HG02981 (cell line): ENCODE results near the gene CRTC1.
A peak's percentile ranks its signal among the peaks of the same experiment; 100 is the strongest.
"Not testable (repeated sequence)": the region's sequence is repeated elsewhere in the genome, so short reads cannot be mapped to it uniquely, and the experiment has no call there.

Experiments used
- ATAC-seq: cut with Tn5 transposase; IDR thresholded peaks from one replicate; pipeline ENCODE4 v1.9.1; 2021; ENCODE audit warnings: mild to moderate bottlenecking, moderate library complexity; ENCODE audit not compliant: unreplicated experiment

The CRTC1 gene

GRCh38 chr19:18798384-18799352 is 115.2 kb downstream of the CRTC1 start:
- no peak for ATAC-seq

GRCh38 chr19:18799389-18799970 is 116.0 kb downstream of the CRTC1 start:
- no peak for ATAC-seq

GRCh38 chr19:18800079-18800478 is 116.6 kb downstream of the CRTC1 start:
- ATAC-seq = no peak

- no peak for ATAC-seq
These were observed 117.2 kb downstream of the CRTC1 start for GRCh38 chr19:18800636-18801035.

GRCh38 chr19:18802354-18802753 is 118.9 kb downstream of the CRTC1 start:
- no peak for ATAC-seq

- no peak for ATAC-seq
These were observed 120.2 kb downstream of the CRTC1 start for GRCh38 chr19:18803550-18804138.

GRCh38 chr19:18804139-18804601 is 120.7 kb downstream of the CRTC1 start:
- no peak for ATAC-seq

- no peak for ATAC-seq
These were observed 121.2 kb downstream of the CRTC1 start for GRCh38 chr19:18804643-18805042.

GRCh38 chr19:18807861-18808331 is 124.4 kb downstream of the CRTC1 start:
- ATAC-seq = no peak

GRCh38 chr19:18809149-18809868 is 125.8 kb downstream of the CRTC1 start:
- no peak for ATAC-seq

GRCh38 chr19:18811638-18812037 is 128.2 kb downstream of the CRTC1 start:
- ATAC-seq = not testable (repeated sequence)

- ATAC-seq = no peak
These were observed 130.6 kb downstream of the CRTC1 start for GRCh38 chr19:18814063-18814462.

GRCh38 chr19:18815673-18816072 is 132.2 kb downstream of the CRTC1 start:
- no peak for ATAC-seq

GRCh38 chr19:18816645-18817044 is 133.2 kb downstream of the CRTC1 start:
- ATAC-seq = not testable (repeated sequence)

- ATAC-seq = no peak
These were observed 134.1 kb downstream of the CRTC1 start for GRCh38 chr19:18817574-18817973.

GRCh38 chr19:18828786-18829185 is 145.3 kb downstream of the CRTC1 start:
- no peak for ATAC-seq

- no peak for ATAC-seq
These were observed 147.0 kb downstream of the CRTC1 start for GRCh38 chr19:18830488-18830887.

- ATAC-seq = peak; percentile 59
These were observed 148.2 kb downstream of the CRTC1 start, which contains the start of gene UPF1 for GRCh38 chr19:18831524-18832305. UPF1 (plus strand) TSS chr19:18831959; CDS start chr19:18832210, 251 bp downstream.
